C4-2B (cell line): Measurements from ENCODE around the gene CRTC1.

Experiments
- CTCF ChIP-seq: fragments of 450-650 bp; conservative IDR thresholded peaks from 2 replicates; pipeline ENCODE4 v1.5.1; 2017; ENCODE audit warnings: mild to moderate bottlenecking
- ZFX ChIP-seq: fragments of 450-650 bp; IDR thresholded peaks from 2 replicates; pipeline ENCODE4 v1.6.1; 2017

DNA sequence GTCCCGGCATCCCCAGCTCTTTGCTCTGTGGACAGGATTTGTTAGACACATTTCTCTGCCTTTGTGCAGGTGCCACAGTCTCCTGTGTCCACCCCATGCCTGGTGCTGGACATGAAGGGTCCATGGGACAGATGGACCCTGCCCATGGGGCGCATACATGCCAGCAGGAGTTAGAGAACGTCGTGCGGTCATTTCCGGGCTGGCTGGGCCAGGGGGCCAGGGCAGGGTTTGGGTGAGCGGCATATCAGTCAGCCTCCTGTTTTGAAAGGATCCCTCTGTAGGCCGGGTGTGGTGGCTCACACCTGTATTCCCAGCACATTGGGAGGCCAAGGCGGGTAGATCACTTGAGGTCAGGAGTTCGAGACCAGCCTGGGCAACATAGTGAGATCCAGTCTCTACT, 35.7 kb upstream of the CRTC1 start:
- no peak for TF ChIP-seq CTCF
- TF ChIP-seq ZFX = no peak
